HG02943 (cell line): ENCODE measurements around the gene RPLP2.

Experiments used
- ATAC-seq: cut with Tn5 transposase; IDR thresholded peaks from one replicate; pipeline ENCODE4 v1.9.1; 2021; ENCODE audit warnings: mild to moderate bottlenecking, low read depth, moderate library complexity; ENCODE audit not compliant: unreplicated experiment

Gene RPLP2

GRCh38 chr11:846496-847098, 36.8 kb downstream of the RPLP2 start:
- ATAC-seq: no peak

GRCh38 chr11:847876-848275, 38.1 kb downstream of the RPLP2 start:
- ATAC-seq: no peak

- ATAC-seq: no peak
Observed at GRCh38 chr11:848380-848931, 38.7 kb downstream of the RPLP2 start.

GRCh38 chr11:849104-849824, 39.5 kb downstream of the RPLP2 start:
- no peak for ATAC-seq

GRCh38 chr11:849951-850774, 40.4 kb downstream of the RPLP2 start:
- no peak for ATAC-seq

GRCh38 chr11:850775-851763, 41.3 kb downstream of the RPLP2 start:
- no peak for ATAC-seq

GRCh38 chr11:852762-853161, 43.0 kb downstream of the RPLP2 start:
- no peak for ATAC-seq

- no peak for ATAC-seq
Observed at GRCh38 chr11:853682-854448, 44.1 kb downstream of the RPLP2 start.

GRCh38 chr11:854601-855329, 45.0 kb downstream of the RPLP2 start:
- ATAC-seq: no peak

- ATAC-seq: no peak
Observed at GRCh38 chr11:855330-855674, 45.5 kb downstream of the RPLP2 start.

GRCh38 chr11:855796-856195, 46.0 kb downstream of the RPLP2 start:
- ATAC-seq: no peak

- no peak for ATAC-seq
Observed at GRCh38 chr11:856397-856796, 46.6 kb downstream of the RPLP2 start.

GRCh38 chr11:858053-858761, 48.4 kb downstream of the RPLP2 start:
- ATAC-seq: no peak

GRCh38 chr11:858762-859339, 49.1 kb downstream of the RPLP2 start:
- ATAC-seq: no peak

GRCh38 chr11:859394-860131, 49.8 kb downstream of the RPLP2 start:
- ATAC-seq: no peak

- no peak for ATAC-seq
Observed at GRCh38 chr11:860234-861104, 50.7 kb downstream of the RPLP2 start.
